ENCODE data around the gene TCIRG1.
"Not testable (repeated sequence)": the region's sequence is repeated elsewhere in the genome, so short reads cannot be mapped to it uniquely, and the experiment has no call there.

TCIRG1 gene, protein sequence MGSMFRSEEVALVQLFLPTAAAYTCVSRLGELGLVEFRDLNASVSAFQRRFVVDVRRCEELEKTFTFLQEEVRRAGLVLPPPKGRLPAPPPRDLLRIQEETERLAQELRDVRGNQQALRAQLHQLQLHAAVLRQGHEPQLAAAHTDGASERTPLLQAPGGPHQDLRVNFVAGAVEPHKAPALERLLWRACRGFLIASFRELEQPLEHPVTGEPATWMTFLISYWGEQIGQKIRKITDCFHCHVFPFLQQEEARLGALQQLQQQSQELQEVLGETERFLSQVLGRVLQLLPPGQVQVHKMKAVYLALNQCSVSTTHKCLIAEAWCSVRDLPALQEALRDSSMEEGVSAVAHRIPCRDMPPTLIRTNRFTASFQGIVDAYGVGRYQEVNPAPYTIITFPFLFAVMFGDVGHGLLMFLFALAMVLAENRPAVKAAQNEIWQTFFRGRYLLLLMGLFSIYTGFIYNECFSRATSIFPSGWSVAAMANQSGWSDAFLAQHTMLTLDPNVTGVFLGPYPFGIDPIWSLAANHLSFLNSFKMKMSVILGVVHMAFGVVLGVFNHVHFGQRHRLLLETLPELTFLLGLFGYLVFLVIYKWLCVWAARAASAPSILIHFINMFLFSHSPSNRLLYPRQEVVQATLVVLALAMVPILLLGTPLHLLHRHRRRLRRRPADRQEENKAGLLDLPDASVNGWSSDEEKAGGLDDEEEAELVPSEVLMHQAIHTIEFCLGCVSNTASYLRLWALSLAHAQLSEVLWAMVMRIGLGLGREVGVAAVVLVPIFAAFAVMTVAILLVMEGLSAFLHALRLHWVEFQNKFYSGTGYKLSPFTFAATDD
- 67.9 to 198 (median 145) reads per million in 9 experiments for total RNA-seq

DNA sequence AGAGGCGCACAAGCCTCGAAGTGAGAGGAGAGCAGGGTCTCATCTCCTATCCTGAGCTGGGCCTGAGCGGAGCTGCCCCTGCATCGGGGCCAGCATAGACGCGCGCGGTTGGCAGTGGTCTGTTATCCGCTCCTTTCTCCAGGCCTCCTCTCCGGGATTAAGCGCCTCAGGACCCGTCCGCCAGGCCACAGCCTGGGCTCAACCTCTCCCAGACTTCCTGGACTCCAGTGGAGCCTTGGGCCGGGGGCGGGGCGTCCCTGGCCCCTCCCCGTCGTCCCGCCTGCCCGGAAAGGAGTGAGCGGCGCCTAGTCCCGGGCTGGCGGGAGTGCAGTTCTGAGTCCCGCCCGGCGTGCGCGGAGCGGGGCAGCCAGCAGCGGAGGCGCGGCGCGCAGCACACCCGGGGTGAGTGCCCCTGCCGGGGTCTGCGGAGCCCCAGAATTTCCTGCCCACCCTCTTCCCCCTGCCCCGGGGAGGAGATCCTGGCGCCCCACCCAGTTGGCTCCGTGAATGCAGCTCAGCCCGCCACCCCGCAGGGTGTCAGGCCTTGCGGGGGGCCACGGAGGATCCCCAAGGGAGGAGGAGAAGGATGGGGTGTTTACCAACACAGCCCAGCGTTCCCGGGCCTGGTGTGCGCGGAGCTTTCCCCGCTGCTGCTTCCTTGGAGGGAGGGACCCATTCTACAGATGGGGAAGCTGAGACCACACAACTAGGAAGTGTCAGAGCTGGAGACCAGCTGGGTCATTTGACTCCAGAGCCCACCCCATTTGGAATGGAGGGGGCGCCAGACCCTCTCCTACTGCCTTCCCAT lies at the start of gene TCIRG1:
Gene TCIRG1 (plus strand): TSS at position 308 of the 808 bp plus-strand sequence. CDS start 2,247 bp downstream, outside the sequence.
- ATAC-seq (replicated peaks) (peak; percentile 48), DNase-seq (peak in 2 of 3 experiments; percentile 26 to 27)
- H3K4me1 Mint-ChIP-seq (ENCODE audit: low read depth in 2 of 2): peaks cover 34 to 38% of the 10 kb centered on the region in 2 donors
- peak within 1 kb of the TSS; percentile 98 for H3K27ac Mint-ChIP-seq
- peaks cover 24% of the 10 kb centered on the region for H3K36me3 Mint-ChIP-seq (ENCODE audit: insufficient read depth)
- no peaks in the 10 kb centered on the region for H3K27me3 Mint-ChIP-seq
- peak within 1 kb of the TSS; percentile 92 to 96 for H3K4me3 Mint-ChIP-seq
- H3K9me3 Mint-ChIP-seq: no peaks in the 10 kb centered on the region

DNA sequence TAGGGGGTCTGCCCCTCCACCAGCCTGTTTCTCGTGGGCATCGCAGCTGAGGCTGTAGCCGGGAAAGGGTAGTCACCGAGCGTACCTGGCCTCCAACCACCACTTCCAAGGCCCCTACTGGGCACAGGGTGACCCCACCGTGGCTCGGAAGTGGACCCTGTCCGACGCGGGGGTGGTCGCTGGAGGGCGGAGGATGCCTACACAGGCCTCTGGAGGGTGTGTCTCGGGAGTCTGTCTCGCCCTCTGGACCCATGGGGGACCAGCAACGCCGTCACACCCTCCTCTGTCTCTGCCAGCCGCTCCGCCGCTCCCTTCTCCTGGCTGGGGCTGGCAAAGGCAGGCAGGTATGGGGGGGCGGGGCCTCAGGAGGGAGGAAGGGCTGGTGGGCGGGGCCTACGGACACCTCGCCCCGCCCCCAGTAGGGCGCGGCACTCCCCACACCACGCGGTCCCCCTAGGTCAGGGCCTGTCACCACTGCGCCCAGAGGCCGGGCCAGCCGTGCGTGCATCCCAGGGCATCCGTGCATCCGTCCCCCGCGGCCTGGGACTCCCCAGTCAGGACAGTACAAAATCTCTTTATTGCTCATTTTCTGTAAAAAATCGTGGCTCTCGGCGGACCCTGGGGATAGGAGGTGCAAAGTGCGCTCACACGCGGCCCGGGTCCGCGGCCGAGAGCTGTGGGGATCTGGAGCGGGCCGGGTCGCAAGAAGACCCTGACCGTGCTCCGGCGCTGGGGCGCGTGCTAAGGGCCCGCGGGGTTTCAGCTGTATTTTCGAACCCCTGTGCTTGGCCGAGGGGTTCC lies 48.1 kb upstream of the TCIRG1 start:
- H3K27ac Mint-ChIP-seq: peak overlapping the region in 1 of 2 donors; percentile 23
- H3K36me3 Mint-ChIP-seq (ENCODE audit: insufficient read depth); DNase-seq; H3K4me1 Mint-ChIP-seq (ENCODE audit: low read depth in 2 of 2); H3K27me3 Mint-ChIP-seq; H3K9me3 Mint-ChIP-seq; ATAC-seq (replicated peaks): not testable (repeated sequence)
- H3K4me3 Mint-ChIP-seq: peak overlapping the region in 1 of 2 donors; percentile 17

DNA sequence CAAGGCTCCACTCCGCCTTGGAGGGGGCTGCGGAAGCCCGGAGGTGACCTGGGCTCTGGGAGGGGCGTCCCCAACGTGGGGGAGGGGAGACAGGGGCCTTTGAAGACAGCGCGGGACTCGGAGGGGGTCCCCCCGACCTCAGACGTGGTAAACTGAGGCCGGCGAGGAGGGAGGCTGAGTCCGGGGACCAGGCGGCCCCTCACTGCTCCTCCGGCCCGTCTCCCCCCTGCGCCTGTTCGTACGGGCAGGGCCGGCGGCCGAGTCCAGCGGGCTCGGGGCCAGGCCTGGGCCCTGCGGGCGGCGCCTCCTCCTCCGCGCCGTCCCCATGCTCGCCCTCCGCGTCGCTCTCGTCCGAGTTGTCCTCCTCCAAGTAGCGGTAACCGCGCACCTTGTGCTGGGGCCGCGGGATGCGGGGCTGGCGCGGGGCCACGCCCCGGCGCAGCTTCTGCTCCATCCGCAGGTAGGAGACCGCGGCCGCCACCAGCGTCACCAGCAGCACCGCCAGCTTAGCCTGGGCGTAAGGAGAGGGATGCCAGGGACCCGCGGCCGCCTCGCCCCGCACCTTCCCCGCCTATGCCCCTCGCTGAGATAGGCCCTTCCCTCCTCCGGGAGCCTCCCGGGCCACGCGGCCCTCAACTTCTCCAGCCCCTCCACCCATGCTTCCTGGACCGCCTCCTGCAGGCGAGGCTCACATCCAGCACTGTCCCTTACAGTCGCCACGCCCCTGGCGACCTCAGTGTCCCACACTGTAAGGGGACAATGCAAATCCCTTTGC lies 47.3 kb upstream of the TCIRG1 start:
- H3K36me3 Mint-ChIP-seq (ENCODE audit: insufficient read depth); H3K27me3 Mint-ChIP-seq; DNase-seq; H3K9me3 Mint-ChIP-seq; ATAC-seq (replicated peaks); H3K4me1 Mint-ChIP-seq (ENCODE audit: low read depth in 2 of 2): not testable (repeated sequence)
- Mint-ChIP-seq H3K4me3 (peak overlapping the region in 1 of 2 donors; percentile 41), H3K27ac (peak overlapping the region in 1 of 2 donors; percentile 23)

DNA sequence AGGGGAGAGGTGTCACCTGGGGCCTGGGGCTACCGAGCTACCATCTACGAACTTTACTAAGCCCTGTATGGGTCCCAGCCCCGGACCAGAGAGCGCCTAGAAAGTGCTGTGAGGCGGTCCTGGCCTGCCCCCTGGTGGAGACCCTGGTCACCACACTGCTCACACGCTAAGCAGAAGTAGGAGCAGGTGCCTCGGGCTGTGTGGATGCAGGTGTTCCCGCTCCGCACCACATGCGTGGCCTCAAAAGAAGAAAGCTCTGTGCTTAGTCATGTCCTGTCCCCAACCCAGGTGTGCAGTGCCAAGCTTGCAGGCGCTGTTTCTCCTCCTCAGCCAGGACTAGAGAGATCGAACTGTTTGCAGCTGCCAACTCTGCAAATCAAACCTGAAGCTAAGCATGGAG lies 45.0 kb upstream of the TCIRG1 start:
- H3K36me3 Mint-ChIP-seq (ENCODE audit: insufficient read depth); ATAC-seq (replicated peaks); H3K4me3 Mint-ChIP-seq; H3K27me3 Mint-ChIP-seq; H3K9me3 Mint-ChIP-seq; H3K27ac Mint-ChIP-seq: not testable (repeated sequence)
- H3K4me1 Mint-ChIP-seq (ENCODE audit: low read depth in 2 of 2): peaks cover 24 to 30% of the 10 kb centered on the region in 2 donors
- peak in 2 of 3 experiments; percentile 22 to 31 for DNase-seq

DNA sequence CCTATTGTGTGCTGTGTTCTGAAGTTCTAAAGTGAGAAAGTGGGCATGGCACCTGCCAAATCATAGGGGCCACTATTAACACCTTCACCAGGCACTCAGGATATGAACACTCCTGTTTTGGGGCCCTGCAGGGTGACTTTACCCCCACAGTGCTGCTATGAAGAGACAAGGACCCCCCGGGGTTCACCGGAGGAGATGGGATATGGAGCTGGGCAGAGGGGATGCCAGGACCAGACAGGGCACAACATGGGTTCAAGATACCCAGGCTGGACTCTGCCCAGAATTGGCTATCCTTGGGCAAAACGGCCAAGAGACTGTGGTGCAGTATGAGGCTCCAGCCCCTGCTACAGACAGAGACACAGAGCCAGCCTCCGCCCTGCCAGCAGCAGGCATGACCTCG lies 44.4 kb upstream of the TCIRG1 start:
- ATAC-seq (replicated peaks); DNase-seq; H3K27ac Mint-ChIP-seq: not testable (repeated sequence)

DNA sequence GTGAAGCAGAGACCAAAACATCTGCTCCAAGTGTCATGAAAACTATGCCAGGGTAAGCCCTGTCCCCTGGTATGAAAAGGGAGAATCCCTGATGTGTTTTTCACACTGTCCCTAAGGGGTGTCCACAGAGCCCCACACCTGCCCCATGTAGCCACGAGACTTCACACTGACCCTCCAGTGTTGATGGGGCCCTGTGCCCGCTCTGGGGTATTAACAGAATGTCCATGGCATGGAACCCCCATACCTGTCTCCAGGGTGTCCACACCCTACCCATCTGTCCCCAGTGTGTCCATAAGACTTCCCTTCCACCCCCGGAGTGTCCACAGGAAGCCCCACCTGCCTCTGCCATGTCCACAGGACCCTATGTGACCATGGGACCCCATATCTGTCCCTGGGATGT lies 43.7 kb upstream of the TCIRG1 start:
- not testable (repeated sequence) for H3K9me3 Mint-ChIP-seq; DNase-seq; H3K27ac Mint-ChIP-seq; ATAC-seq (replicated peaks); H3K4me3 Mint-ChIP-seq; H3K36me3 Mint-ChIP-seq (ENCODE audit: insufficient read depth); H3K27me3 Mint-ChIP-seq
- peaks cover 24 to 30% of the 10 kb centered on the region in 2 donors for H3K4me1 Mint-ChIP-seq (ENCODE audit: low read depth in 2 of 2)

More for the DNA sequence above, 44.4 kb upstream of the TCIRG1 start:
- not testable (repeated sequence) for H3K27me3 Mint-ChIP-seq; H3K9me3 Mint-ChIP-seq; H3K36me3 Mint-ChIP-seq (ENCODE audit: insufficient read depth); H3K4me3 Mint-ChIP-seq
- H3K4me1 Mint-ChIP-seq (ENCODE audit: low read depth in 2 of 2): peaks cover 24 to 30% of the 10 kb centered on the region in 2 donors

DNA sequence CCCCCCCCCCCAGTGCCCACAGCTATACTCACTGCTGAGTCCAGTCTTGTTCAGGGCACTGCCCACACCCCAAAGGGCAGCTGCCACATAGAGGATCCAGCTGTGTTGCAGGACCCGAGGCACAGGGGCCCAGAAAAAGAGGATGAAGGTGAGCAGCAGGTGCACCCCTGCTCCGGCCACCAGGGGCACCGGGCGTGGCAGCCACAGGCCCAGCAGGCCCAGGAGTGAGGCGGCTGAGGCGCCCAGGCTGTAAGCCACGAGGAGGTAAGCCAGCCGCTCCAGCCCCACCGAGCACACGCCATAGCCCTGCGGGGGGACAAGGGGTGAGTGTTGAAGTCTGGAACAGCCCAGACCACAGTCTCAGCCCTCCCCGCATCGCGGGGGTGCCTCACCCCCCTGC lies 43.2 kb upstream of the TCIRG1 start:
- not testable (repeated sequence) for H3K9me3 Mint-ChIP-seq; ATAC-seq (replicated peaks); H3K27me3 Mint-ChIP-seq; H3K27ac Mint-ChIP-seq; DNase-seq; H3K4me3 Mint-ChIP-seq; H3K36me3 Mint-ChIP-seq (ENCODE audit: insufficient read depth)
- peaks cover 24 to 30% of the 10 kb centered on the region in 2 donors for H3K4me1 Mint-ChIP-seq (ENCODE audit: low read depth in 2 of 2)

DNA sequence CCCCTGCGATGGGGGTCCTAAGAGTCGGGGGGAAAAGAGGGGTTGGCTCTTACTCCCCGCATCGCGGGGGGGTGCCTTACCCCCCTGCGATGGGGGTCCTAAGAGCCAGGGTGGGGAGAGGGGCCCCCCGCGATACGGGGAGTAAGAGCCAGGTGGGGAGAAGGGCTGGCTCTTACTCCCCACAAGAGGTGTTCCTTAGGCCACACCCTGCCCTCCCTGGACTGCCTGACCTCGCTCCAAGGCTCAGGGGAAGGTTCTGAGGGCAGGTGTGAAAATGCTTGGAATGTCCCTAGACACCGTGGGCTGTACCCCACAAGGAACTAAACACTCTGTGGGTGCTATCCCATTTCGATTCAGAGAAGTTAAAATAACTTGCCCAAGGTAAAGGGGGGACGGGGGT lies 42.8 kb upstream of the TCIRG1 start:
- Mint-ChIP-seq H3K9me3 (no peaks in the 10 kb centered on the region), H3K4me3 (no peak overlapping the region), H3K36me3 (ENCODE audit: insufficient read depth) (peaks cover 3% of the 10 kb centered on the region), H3K4me1 (ENCODE audit: low read depth in 2 of 2) (peaks cover 22 to 30% of the 10 kb centered on the region in 2 donors), H3K27me3 (no peaks in the 10 kb centered on the region), H3K27ac (peak overlapping the region in 1 of 2 donors; percentile 55)
- no peak for ATAC-seq (replicated peaks)
- DNase-seq: no peak

DNA sequence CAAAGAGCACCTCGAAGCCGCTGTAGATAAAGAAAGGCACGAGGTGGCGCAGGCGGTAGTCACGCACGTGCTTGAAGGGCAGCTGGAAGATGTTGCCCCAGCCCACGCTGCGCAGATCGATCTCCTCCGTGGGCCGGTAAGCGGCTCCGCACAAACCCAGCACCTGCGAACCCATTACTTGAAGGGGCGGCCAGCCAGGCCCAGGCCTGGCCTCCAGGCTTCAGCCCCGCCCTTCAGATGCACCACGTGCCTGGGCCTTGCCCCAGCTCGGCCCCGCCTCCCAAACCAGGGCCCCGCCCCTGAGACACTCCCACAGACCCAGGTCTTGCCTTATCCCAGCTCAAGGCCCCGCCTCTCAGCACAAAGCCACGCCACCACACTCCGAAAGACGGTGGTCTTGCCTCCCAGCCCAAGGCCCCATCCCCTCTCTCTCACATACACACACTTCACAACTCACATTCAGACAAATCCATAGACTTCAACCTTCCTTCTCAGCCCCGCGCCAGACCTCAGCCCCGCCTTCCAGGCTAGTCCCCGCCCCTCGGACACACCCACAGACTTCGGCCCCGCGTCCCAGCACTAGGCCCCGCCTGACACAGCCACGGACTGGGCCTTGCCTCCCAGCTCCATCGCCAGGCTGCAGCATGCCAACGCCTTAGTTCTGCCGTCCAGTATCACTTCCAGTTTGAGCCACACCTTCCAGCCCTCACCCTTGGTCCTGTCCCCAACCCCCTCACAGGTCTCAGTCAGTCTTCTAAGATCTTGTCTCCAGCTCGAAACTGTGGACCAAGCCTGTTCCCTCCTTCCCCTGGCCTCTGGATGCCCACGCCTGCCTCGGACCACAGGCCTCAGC lies 42.0 kb upstream of the TCIRG1 start:
- Mint-ChIP-seq H3K4me3 (peak overlapping the region in 1 of 2 donors; percentile 7), H3K36me3 (ENCODE audit: insufficient read depth) (peaks cover 3% of the 10 kb centered on the region), H3K27ac (peak overlapping the region in 1 of 2 donors; percentile 31), H3K27me3 (no peaks in the 10 kb centered on the region), H3K4me1 (ENCODE audit: low read depth in 2 of 2) (peaks cover 21 to 29% of the 10 kb centered on the region in 2 donors), H3K9me3 (no peaks in the 10 kb centered on the region)
- no peak for DNase-seq
- ATAC-seq (replicated peaks): peak; percentile 51

DNA sequence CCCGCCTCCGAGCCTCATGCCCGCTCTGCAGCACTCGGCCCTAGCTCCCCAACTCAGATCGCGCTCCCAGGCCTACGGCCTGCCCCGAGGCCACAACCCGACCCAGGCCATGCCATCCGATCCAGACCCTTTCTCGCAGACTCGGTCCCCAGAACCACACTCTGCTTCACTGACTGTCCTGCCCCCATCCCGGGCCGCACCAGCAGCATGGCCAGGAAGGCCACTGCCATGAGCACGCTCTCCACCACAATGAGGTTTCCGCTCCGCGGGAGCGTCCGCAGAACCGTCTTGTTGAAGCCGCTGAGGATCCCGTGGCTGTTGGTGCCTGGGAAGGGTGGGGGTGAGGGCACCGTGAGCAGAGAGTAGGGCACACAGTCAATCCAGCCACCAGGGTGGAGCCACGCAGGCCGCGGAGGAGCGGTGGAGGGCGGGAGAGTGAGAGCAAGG lies 41.3 kb upstream of the TCIRG1 start:
- H3K9me3 Mint-ChIP-seq: no peaks in the 10 kb centered on the region
- H3K4me1 Mint-ChIP-seq (ENCODE audit: low read depth in 2 of 2): peaks cover 23 to 30% of the 10 kb centered on the region in 2 donors
- DNase-seq: no peak
- H3K27ac Mint-ChIP-seq: peak overlapping the region in 1 of 2 donors; percentile 4
- H3K4me3 Mint-ChIP-seq: peak overlapping the region in 1 of 2 donors; percentile 7
- peak; percentile 22 for ATAC-seq (replicated peaks)
- no peaks in the 10 kb centered on the region for H3K27me3 Mint-ChIP-seq
- H3K36me3 Mint-ChIP-seq (ENCODE audit: insufficient read depth): peaks cover 3% of the 10 kb centered on the region

Measured in effector memory CD8-positive, alpha-beta T cell (primary cell).